Epithelial cell of proximal tubule (primary cell): ENCODE data around the gene ZFX. TPM values are rescaled to one million over a fixed set of nuclear protein-coding genes. Genes with fewer than 3 reads are reported as not detected.
"Not testable (repeated sequence)": the region's sequence is repeated elsewhere in the genome, so short reads cannot be mapped to it uniquely, and the experiment has no call there.

Experiments
- DNase-seq: peaks from one replicate; pipeline ENCODE4 v3.0.0-alpha.2; 2011; ENCODE audit warnings: low read depth
- H3K4me3 ChIP-seq: 2 replicates; pipeline ENCODE4 v1.5.1; 2011; ENCODE audit warnings: low read depth, mild to moderate bottlenecking, low read length
- total RNA-seq: library from RNA; depleted of rRNA; stranded (reverse); fragments of >200 nt; gene quantifications from 2 replicates; pipeline ENCODE4 v1.2.3, GENCODE V29; 2015
- TF ChIP-seq, protein P1 (sequence below): conservative IDR thresholded peaks from 2 replicates; pipeline ENCODE4 v1.5.1; 2012; ENCODE audit warnings: low read depth, mild to moderate bottlenecking, low read length

The ZFX gene
- total RNA-seq, 1 donor from 2014 or later = 10.8 TPM

DNA sequence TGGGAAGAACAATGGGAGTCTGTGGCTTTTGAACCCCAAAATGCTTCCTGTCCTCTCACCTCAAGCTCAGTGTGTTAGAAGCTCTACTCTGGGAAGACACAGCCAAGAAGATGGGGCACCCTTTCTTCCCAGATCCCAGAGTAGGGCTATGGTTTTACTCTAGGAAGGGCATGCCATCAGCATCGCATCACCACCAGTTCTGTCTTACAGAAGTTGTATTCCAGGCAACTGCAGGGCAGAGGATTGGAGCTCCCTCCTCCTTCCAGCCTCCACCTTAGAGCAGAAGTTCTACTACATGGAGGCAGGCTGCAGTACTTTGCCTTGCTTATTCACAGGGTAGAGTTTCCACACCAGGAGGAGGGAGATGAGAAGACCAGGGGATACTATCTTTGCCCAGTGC lies 18.1 kb upstream of the ZFX start:
- no peak overlapping the region for H3K4me3 ChIP-seq
- no peak for DNase-seq
- TF ChIP-seq, protein P1, sequence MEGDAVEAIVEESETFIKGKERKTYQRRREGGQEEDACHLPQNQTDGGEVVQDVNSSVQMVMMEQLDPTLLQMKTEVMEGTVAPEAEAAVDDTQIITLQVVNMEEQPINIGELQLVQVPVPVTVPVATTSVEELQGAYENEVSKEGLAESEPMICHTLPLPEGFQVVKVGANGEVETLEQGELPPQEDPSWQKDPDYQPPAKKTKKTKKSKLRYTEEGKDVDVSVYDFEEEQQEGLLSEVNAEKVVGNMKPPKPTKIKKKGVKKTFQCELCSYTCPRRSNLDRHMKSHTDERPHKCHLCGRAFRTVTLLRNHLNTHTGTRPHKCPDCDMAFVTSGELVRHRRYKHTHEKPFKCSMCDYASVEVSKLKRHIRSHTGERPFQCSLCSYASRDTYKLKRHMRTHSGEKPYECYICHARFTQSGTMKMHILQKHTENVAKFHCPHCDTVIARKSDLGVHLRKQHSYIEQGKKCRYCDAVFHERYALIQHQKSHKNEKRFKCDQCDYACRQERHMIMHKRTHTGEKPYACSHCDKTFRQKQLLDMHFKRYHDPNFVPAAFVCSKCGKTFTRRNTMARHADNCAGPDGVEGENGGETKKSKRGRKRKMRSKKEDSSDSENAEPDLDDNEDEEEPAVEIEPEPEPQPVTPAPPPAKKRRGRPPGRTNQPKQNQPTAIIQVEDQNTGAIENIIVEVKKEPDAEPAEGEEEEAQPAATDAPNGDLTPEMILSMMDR = no peak

DNA sequence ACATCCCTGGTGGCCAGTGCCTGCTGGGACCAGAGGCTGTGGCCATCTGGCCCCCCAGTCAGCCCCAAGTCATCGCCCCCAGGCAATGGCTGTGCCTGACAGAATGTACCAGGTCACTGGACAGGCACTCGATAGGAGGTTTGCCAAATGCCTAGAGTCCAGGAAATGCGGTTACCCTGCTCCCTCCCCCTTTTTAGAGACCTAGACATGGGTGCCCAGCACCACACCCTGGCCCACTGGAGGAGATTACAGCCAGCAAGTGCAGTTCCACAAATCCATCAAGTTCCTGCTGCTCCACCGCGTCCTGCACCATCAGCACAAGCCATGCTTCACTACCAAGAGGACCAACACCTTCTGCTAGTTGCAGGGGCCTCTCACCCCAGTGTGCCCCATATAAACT lies 16.2 kb upstream of the ZFX start:
- TF ChIP-seq, protein P1 = no peak
- DNase-seq = no peak
- H3K4me3 ChIP-seq = no peak overlapping the region

DNA sequence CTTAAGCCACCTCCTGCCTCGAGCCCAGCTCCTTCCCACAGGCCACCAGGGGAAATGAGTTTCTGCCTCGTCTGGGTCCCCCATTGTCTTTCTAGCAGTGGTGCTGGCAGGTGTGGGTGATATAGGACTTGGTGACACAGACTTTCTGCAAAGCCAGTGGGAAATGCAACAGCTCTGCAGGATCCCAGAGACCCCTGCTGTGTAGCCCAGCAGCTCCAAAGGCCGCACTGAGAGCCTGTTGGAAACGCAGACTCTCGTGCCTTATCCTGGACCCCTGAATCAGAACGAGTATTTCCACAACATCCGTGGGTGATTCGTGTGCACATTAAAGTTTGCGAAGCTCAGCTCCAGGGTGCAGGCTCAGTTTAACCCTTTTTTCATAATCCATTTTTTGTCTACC lies 13.8 kb upstream of the ZFX start:
- H3K4me3 ChIP-seq, DNase-seq: not testable (repeated sequence)

DNA sequence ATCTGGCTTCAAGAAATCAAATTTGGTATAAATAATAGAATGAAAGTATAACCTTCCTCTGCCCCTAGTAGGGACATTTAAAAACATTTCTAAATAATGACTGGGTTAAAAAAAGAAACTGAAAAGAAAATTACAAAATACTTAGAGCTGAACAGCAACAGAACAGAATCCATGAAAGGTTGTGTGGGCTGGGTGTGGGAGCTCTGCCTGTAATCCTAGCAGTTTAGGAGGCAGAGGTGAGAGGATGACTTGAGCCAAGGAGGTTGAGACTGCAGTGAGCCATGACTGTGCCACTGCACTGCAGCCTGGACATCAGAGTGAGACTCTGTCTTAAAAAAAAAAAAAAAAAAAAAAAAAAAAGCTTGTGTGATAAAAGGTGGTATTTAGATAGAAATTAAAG lies 12.3 kb upstream of the ZFX start:
- no peak overlapping the region for H3K4me3 ChIP-seq

DNA sequence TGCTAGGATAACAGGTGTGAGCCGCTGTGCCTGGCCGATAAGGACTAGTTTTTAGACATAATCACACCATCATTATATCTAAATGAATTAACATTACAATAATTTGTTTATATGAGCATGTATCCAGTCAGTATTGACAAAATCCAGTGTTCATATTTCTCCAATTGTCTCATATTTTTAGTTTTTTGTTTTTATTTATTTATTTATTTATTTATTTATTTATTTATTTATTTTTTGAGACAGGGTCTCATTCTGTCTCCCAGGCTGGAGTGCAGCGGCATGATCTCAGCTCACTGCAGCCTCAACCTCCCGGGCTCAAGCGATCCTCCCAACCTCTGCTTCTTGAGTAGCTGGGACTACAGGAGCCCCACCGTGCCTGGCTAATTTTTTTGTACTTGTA lies 5.5 kb upstream of the ZFX start:
- not testable (repeated sequence) for H3K4me3 ChIP-seq, DNase-seq

More for the DNA sequence above, 12.3 kb upstream of the ZFX start:
- DNase-seq = no peak
- TF ChIP-seq, protein P1 = no peak

DNA sequence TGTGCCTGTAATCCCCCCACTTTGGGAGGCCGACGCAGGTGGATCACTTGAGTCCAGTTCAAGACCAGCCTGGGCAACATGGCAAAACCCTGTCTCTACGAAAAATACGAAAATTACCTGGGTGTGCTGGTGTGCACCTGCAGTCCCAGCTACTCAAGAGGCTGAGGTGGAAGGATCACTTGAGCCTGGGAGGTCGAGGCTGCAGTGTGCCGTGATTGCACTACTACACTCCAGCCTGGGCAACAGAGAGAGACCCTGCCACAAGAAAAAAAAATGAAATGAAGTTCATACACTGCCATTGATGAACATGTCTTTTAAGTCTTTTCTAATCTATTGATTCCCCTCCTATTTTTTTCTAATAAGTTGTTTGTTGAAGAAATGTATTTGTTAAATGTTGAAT lies 5.0 kb upstream of the ZFX start:
- TF ChIP-seq, protein P1 = no peak
- no peak for DNase-seq
- H3K4me3 ChIP-seq = no peak overlapping the region

DNA sequence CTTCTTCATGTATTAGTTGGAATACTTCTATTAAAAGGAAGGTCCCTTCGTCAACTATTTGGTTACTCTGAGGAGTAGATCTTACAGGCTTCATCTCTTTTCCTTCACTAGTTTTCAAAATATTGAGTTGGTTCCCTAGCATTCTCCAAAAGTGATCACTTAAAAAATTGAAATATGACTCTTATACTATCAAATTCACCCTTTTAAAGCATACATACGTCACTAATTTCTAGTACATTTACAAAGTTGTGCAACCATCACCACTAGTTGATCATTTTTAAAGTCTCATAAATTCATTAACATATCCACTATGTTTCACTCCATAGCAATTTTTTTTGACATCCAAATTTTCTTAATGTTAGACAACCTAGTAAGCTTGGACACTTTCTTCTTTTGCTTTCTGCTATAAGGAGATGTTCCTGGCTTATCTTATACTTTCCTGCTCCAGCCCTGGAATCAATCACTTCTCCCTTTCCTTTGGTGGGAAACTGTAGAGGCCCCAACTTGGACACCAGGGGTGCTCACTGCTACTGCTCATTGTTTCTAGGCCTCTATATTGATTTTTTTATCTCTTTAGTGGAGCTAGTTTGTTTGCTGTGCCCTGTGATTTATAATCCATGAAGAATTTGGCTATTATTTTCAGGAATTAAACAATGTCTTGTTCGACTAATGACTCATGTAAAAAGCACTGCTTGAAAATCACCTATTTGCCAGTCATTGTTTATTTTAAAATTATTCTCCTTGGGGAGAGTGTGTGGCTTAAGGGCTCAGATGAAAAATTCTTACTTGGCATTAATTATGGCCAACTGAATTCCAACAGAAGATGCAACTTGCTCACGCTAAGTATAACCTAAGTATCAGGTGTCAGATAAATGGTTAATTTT lies 4.0 kb upstream of the ZFX start:
- no peak overlapping the region for H3K4me3 ChIP-seq
- TF ChIP-seq, protein P1 = peak; percentile 7
- DNase-seq = no peak

DNA sequence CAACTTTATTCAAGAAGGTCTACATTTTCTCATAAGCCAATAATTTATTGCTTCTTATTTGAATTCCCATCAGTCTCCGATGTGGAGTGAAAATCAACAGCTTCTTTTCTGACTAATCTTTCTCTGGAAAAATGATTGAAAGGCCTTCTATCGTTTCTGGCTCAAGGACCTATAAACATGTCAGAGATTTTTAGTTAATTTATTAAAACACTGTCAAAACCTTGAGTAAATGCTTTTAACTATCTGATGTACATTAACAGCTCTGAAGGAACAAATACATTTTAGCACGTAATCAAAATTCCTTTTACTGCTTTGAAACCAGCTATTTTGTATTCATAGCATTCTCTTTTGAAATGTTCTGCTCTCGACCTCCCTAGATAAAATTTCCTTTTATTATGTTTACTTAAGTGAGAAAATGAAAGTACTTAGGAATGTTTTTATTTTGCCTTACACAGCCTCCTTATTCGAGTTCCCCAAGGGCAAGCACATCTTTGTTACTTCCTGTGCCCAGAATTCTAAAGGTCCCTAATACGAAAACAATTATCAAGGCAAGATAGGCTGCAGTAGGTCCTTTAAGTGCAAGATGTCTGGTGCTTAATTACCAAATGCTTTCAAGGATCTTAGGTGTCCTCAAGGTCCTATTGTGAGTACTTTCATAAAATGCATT lies 3.1 kb upstream of the ZFX start:
- H3K4me3 ChIP-seq = peak overlapping the region; percentile 26
- no peak for DNase-seq
- TF ChIP-seq, protein P1 = no peak
